HG03196 (cell line): Measurements from ENCODE around the gene MCMBP.

Experiments used
- ATAC-seq: cut with Tn5 transposase; IDR thresholded peaks from one replicate; pipeline ENCODE4 v1.9.1; 2021; ENCODE audit not compliant: unreplicated experiment

MCMBP gene

DNA sequence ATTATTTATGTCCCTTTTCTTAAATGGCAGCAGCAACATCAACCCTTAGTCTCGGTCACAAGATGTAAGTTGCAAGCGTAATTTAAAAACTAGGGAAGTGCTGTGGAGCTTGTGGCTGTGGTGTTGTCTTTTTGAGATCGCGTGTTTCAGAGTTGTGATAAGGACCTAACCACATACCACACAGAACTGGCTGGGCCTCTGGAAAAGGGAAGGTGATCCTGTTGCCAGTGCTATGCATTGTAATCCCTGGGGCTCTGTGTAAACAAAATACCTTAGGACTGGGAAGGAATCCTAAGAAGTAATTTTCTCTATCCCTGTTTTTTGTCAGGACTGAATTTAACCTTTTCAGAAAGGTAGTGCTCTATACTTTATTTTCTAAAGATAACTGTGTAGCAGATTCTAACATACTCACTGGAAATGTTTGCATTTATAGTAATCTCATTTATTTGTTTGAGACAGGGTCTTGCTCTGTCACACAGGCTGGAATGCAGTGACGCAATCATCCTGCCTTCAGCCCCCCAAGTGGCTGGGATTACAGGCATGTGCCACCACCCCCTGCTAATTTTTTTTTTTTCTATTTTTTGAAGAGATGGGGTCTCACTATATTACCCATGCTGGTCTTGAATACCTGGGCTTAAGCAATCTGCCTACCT is 86.4 kb downstream of the MCMBP start:
- no peak for ATAC-seq

- ATAC-seq = no peak
Observed at GRCh38 chr10:119784340-119785067, 88.1 kb downstream of the MCMBP start.

DNA sequence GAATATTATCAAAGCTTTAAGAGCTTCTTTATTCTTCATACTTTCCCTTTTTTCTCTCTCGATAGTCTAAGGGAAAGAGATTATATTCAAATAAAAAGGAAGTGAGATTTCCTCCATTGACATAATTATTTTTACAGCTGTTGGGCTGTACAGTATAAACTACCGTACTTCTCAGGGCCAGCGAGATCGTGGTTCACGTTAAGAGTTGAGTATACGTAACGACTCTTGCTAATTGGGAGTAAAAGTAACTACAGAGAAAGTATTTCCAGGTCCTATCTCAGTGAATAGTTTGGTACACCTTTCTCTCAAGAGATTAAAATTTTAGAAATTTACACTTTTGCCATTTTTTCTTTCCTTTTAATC is 89.0 kb downstream of the MCMBP start:
- ATAC-seq = no peak

GRCh38 chr10:119782981-119783664 is 89.5 kb downstream of the MCMBP start:
- ATAC-seq = no peak

GRCh38 chr10:119781498-119781897 is 91.1 kb downstream of the MCMBP start:
- no peak for ATAC-seq

- no peak for ATAC-seq
Observed at GRCh38 chr10:119780879-119781480, 91.7 kb downstream of the MCMBP start.
